IMR-90 (cell line): ENCODE data around the gene STK32A. TPM values are rescaled to one million over a fixed set of nuclear protein-coding genes. Genes with fewer than 3 reads are reported as not detected.

ENCODE experiments used
- ATAC-seq: fragments of 200-7000 bp; cut with Tn5 transposase; 2 replicates; pipeline ENCODE4 v1.9.1; 2020; ENCODE audit warnings: low read depth, mild to moderate bottlenecking, moderate library complexity
- BruUV-seq: library from RNA; stranded (reverse); fragments of 400-500 nt; replicated peaks from 2 replicates; lab custom pipeline; 2021; lab: Mats Ljungman, UMichigan
- CTCF ChIA-PET: fragments of 300-600 bp; formaldehyde crosslinking; extraction: SDS; loops from one replicate; lab custom pipeline; 2021; ENCODE audit warnings: antibody characterized with exemption; lab: Yijun Ruan, JAX
- POLR2A ChIA-PET: fragments of 300-600 bp; sonication (Branson Sonifier 250); formaldehyde crosslinking; loops from one replicate; lab custom pipeline; 2022; ENCODE audit warnings: antibody characterized with exemption; ENCODE audit not compliant: unreplicated experiment; lab: Charles Lee
- DNase-seq: peaks from one replicate; pipeline ENCODE4 v3.0.0; 2013
- H2AFZ ChIP-seq: replicated peaks from 2 replicates; pipeline ENCODE3; 2013; ENCODE audit warnings: low read length, mild to moderate bottlenecking; ENCODE audit not compliant: poor library complexity
- H2AK5ac ChIP-seq: 2 replicates; pipeline ENCODE4 v1.6.1; 2013; ENCODE audit warnings: low read depth, low read length, inconsistent platforms
- H2AK9ac ChIP-seq: replicated peaks from 2 replicates; pipeline ENCODE3; 2013; ENCODE audit warnings: mild to moderate bottlenecking, low read depth, low read length, moderate library complexity; ENCODE audit not compliant: poor library complexity
- H2BK120ac ChIP-seq: 2 replicates; pipeline ENCODE4 v1.6.1; 2013; ENCODE audit warnings: low read depth, low read length, inconsistent platforms
- H2BK15ac ChIP-seq: 3 replicates; pipeline ENCODE4 v1.6.1; 2013; ENCODE audit warnings: low read depth, low read length, inconsistent platforms
- H2BK20ac ChIP-seq: 2 replicates; pipeline ENCODE4 v1.6.1; 2013; ENCODE audit warnings: low read depth, mild to moderate bottlenecking, inconsistent platforms, low read length, moderate library complexity
- H2BK5ac ChIP-seq: 2 replicates; pipeline ENCODE4 v1.6.1; 2013; ENCODE audit warnings: mild to moderate bottlenecking, low read depth, low read length, inconsistent platforms; ENCODE audit not compliant: poor library complexity, severe bottlenecking
- H3K14ac ChIP-seq: replicated peaks from 2 replicates; pipeline ENCODE4 v1.6.1; 2013; ENCODE audit warnings: low read depth, low read length, inconsistent platforms
- H3K18ac ChIP-seq: 2 replicates; pipeline ENCODE4 v1.6.1; 2013; ENCODE audit warnings: low read depth, low read length, control low read depth
- H3K23ac ChIP-seq: 2 replicates; pipeline ENCODE4 v1.6.1; 2013; ENCODE audit warnings: low read depth, low read length, inconsistent platforms
- H3K27ac ChIP-seq: 2 replicates; pipeline ENCODE4 v1.5.1; 2013; ENCODE audit warnings: mild to moderate bottlenecking, control low read depth, low read length; ENCODE audit not compliant: insufficient read depth
- H3K27me3 ChIP-seq: 2 replicates; pipeline ENCODE4 v1.6.1; 2013; ENCODE audit warnings: low read length; ENCODE audit not compliant: control insufficient read depth, insufficient read depth
- H3K36me3 ChIP-seq: 2 replicates; pipeline ENCODE4 v1.6.1; 2013; ENCODE audit warnings: low read length, mixed read lengths; ENCODE audit not compliant: control insufficient read depth, insufficient read depth
- H3K4ac ChIP-seq: 2 replicates; pipeline ENCODE4 v1.6.1; 2013; ENCODE audit warnings: low read depth, low read length, inconsistent platforms
- H3K4me1 ChIP-seq: 2 replicates; pipeline ENCODE4 v1.6.1; 2013; ENCODE audit warnings: low read length, mixed read lengths; ENCODE audit not compliant: control insufficient read depth, insufficient read depth
- H3K4me2 ChIP-seq: 2 replicates; pipeline ENCODE4 v1.6.1; 2013; ENCODE audit warnings: low read depth, mild to moderate bottlenecking, control low read depth, low read length, moderate library complexity
- H3K4me3 ChIP-seq: 2 replicates; pipeline ENCODE4 v1.5.1; 2013; ENCODE audit warnings: low read depth, mild to moderate bottlenecking, control low read depth, low read length, moderate library complexity; ENCODE audit not compliant: insufficient read depth
- H3K56ac ChIP-seq: 2 replicates; pipeline ENCODE4 v1.6.1; 2013; ENCODE audit warnings: low read length, inconsistent platforms; ENCODE audit not compliant: insufficient read depth; ENCODE audit errors: extremely low read depth
- H3K79me1 ChIP-seq, 2 experiments: 2 replicates each; pipeline ENCODE4 v1.6.1; 2013; ENCODE audit warnings: low read length in 2 of 2, inconsistent platforms in 1 of 2, low read depth in 1 of 2
- H3K9ac ChIP-seq: 2 replicates; pipeline ENCODE4 v1.6.1; 2013; ENCODE audit warnings: low read depth, low read length, control low read depth
- H3K9me1 ChIP-seq: 2 replicates; pipeline ENCODE4 v1.6.1; 2013; ENCODE audit warnings: low read length, inconsistent platforms; ENCODE audit not compliant: insufficient read depth
- H3K9me3 ChIP-seq: 2 replicates; pipeline ENCODE4 v1.6.1; 2013; ENCODE audit warnings: low read length; ENCODE audit not compliant: control insufficient read depth, insufficient read depth
- H4K20me1 ChIP-seq: 2 replicates; pipeline ENCODE4 v1.6.1; 2013; ENCODE audit warnings: low read length, inconsistent platforms; ENCODE audit not compliant: insufficient read depth
- H4K5ac ChIP-seq: 2 replicates; pipeline ENCODE4 v1.6.1; 2013; ENCODE audit warnings: mild to moderate bottlenecking, low read depth, low read length, control low read depth
- H4K8ac ChIP-seq, 2 experiments: 2 replicates each; pipeline ENCODE4 v1.6.1; 2013; ENCODE audit warnings: low read depth in 2 of 2, low read length in 2 of 2, control low read depth in 1 of 2, inconsistent platforms in 1 of 2
- H4K91ac ChIP-seq: 2 replicates; pipeline ENCODE4 v1.6.1; 2013; ENCODE audit warnings: low read depth, low read length, inconsistent platforms; ENCODE audit not compliant: insufficient read depth
- BHLHE40 ChIP-seq: fragments of 150-350 bp; IDR thresholded peaks from 2 replicates; pipeline ENCODE4 v1.6.1; 2016; ENCODE audit warnings: mild to moderate bottlenecking, low read depth, low read length
- CEBPB ChIP-seq: IDR thresholded peaks from 2 replicates; pipeline ENCODE4 v1.6.1; 2012; ENCODE audit warnings: low read depth, low read length, improper control_type of control experiment
- CHD1 ChIP-seq: IDR thresholded peaks from 2 replicates; pipeline ENCODE4 v1.6.1; 2012; ENCODE audit warnings: low read depth, low read length, improper control_type of control experiment
- CTCF ChIP-seq: conservative IDR thresholded peaks from 2 replicates; pipeline ENCODE4 v1.5.1; 2012; ENCODE audit warnings: mild to moderate bottlenecking, low read depth, low read length, improper control_type of control experiment
- ELK1 ChIP-seq: fragments of 150-350 bp; IDR thresholded peaks from 2 replicates; pipeline ENCODE4 v1.6.1; 2016; ENCODE audit warnings: low read depth, mild to moderate bottlenecking, low read length, moderate library complexity, borderline replicate concordance
- FOS ChIP-seq: fragments of 150-350 bp; IDR thresholded peaks from 2 replicates; pipeline ENCODE4 v1.6.1; 2016; ENCODE audit warnings: low read depth, low read length
- MAFK ChIP-seq: IDR thresholded peaks from 2 replicates; pipeline ENCODE4 v1.6.1; 2012; ENCODE audit warnings: low read depth, low read length, improper control_type of control experiment
- MAZ ChIP-seq: IDR thresholded peaks from 2 replicates; pipeline ENCODE4 v1.6.1; 2012; ENCODE audit warnings: low read depth, mild to moderate bottlenecking, low read length, improper control_type of control experiment, moderate library complexity, borderline replicate concordance
- MXI1 ChIP-seq: IDR thresholded peaks from 2 replicates; pipeline ENCODE4 v1.6.1; 2012; ENCODE audit warnings: low read depth, mild to moderate bottlenecking, low read length, moderate library complexity, borderline replicate concordance
- NFE2L2 ChIP-seq: fragments of 150-350 bp; IDR thresholded peaks from 2 replicates; pipeline ENCODE4 v1.6.1; 2016; ENCODE audit warnings: low read depth, mild to moderate bottlenecking, low read length
- POLR2A ChIP-seq: IDR thresholded peaks from 2 replicates; pipeline ENCODE4 v1.6.1; 2012; ENCODE audit warnings: mild to moderate bottlenecking, low read depth, low read length
- RAD21 ChIP-seq: IDR thresholded peaks from 2 replicates; pipeline ENCODE4 v1.6.1; 2012; ENCODE audit warnings: low read length, improper control_type of control experiment
- RCOR1 ChIP-seq: IDR thresholded peaks from 2 replicates; pipeline ENCODE4 v1.6.1; 2012; ENCODE audit warnings: mild to moderate bottlenecking, low read length, improper control_type of control experiment; ENCODE audit not compliant: insufficient replicate concordance
- RFX5 ChIP-seq: IDR thresholded peaks from 2 replicates; pipeline ENCODE4 v1.8.0; 2012; ENCODE audit warnings: low read depth, mild to moderate bottlenecking, low read length, moderate library complexity
- SMC3 ChIP-seq: fragments of 150-350 bp; IDR thresholded peaks from 2 replicates; pipeline ENCODE4 v1.6.1; 2016; ENCODE audit warnings: low read depth, mild to moderate bottlenecking, antibody characterized with exemption, low read length, moderate library complexity
- USF2 ChIP-seq: fragments of 150-350 bp; IDR thresholded peaks from 2 replicates; pipeline ENCODE4 v1.6.1; 2017; ENCODE audit warnings: mild to moderate bottlenecking, antibody characterized with exemption, low read length, low read depth
- WGBS, 2 experiments: methylation state at CpG; one replicate each; pipeline versions ENCODE4 v1.1.5 to v1.1.7; 2013; ENCODE audit warnings: missing lambda C conversion rate in 2 of 2; ENCODE audit not compliant: insufficient read length in 1 of 2; ENCODE audit errors: extremely low coverage in 2 of 2; 5-methylcytosine and 5-hydroxymethylcytosine counted together
- dilution Hi-C: fragments of 300-500 bp; cut with HindIII; formaldehyde crosslinking; loops from one replicate; pipeline ENCODE4 v1.14.3; 2018; ENCODE audit warnings: low sequenced_read_pairs; ENCODE audit not compliant: unreplicated experiment
- in situ Hi-C: fragments of 300-500 bp; cut with MboI; formaldehyde crosslinking; loops from 3 replicates; pipeline ENCODE4 v1.14.3; 2019; ENCODE audit warnings: low sequenced_read_pairs, inconsistent platforms, mixed read lengths
- intact Hi-C: fragments of 100-400 bp; cut with micrococcal nuclease; formaldehyde crosslinking; loops from 2 replicates; pipeline ENCODE4 v1.10.0; 2022
- polyA plus RNA-seq, 3 experiments: library from polyadenylated mRNA; depleted of rRNA; stranded (reverse); fragments of >200 nt; gene quantifications; 2 replicates each; pipeline ENCODE4 v1.2.3, GENCODE V29; 2012; ENCODE audit warnings: low replicate concordance in 1 of 3
- total RNA-seq: library from RNA; depleted of rRNA; stranded (reverse); fragments of >200 nt; gene quantifications from 2 replicates; pipeline ENCODE4 v1.2.3, GENCODE V29; 2012

STK32A gene
- total and polyA plus RNA-seq, 2 of the 4 experiments (the other 2 are of a cell fraction), result 0.12 to 0.18 TPM

GRCh38 chr5:147339313-147339712 is 104.5 kb downstream of the STK32A start:
- Histone ChIP-seq H2BK20ac (no peak overlapping the region), H4K20me1 (no peaks in the 10 kb centered on the region), H3K4me2 (no peak overlapping the region), H3K18ac (no peak overlapping the region), H3K79me1 (no peaks in the 10 kb centered on the region), H3K9me3 (no peaks in the 10 kb centered on the region), H3K23ac (no peak overlapping the region), H4K8ac (no peak overlapping the region), H3K14ac (no peak overlapping the region), H2AFZ (no peak overlapping the region), H3K36me3 (no peaks in the 10 kb centered on the region), H2AK9ac (no peak overlapping the region), H2BK15ac (no peak overlapping the region), H3K27ac (no peak overlapping the region), H3K27me3 (peaks cover 2% of the 10 kb centered on the region; the same call in 1 of the 2 replicates), H2BK5ac (no peak overlapping the region), H2AK5ac (no peak overlapping the region), H3K9me1 (no peaks in the 10 kb centered on the region), H4K5ac (no peak overlapping the region), H3K4me1 (no peaks in the 10 kb centered on the region), H3K4me3 (no peak overlapping the region), H4K91ac (no peak overlapping the region), H3K56ac (no peak overlapping the region), H3K9ac (no peak overlapping the region), H2BK120ac (no peak overlapping the region), H3K4ac (no peak overlapping the region)
- TF ChIP-seq MXI1, result no peak
- no peak for TF ChIP-seq BHLHE40
- TF ChIP-seq RCOR1, result no peak
- TF ChIP-seq MAZ, result no peak
- no peak for TF ChIP-seq SMC3
- no peak for TF ChIP-seq CHD1
- no peak for TF ChIP-seq CEBPB
- TF ChIP-seq CTCF, result no peak
- no peak for TF ChIP-seq FOS
- TF ChIP-seq NFE2L2, result no peak
- no peak for TF ChIP-seq RFX5
- TF ChIP-seq RAD21, result no peak
- TF ChIP-seq ELK1, result no peak
- no peak for TF ChIP-seq MAFK
- TF ChIP-seq POLR2A, result no peak
- TF ChIP-seq USF2, result no peak
- CTCF ChIA-PET, result no interaction called here
- no TSS peak for BruUV-seq
- intact Hi-C loops (no loop called here), in situ Hi-C loops (no loop called here), dilution Hi-C loops (no loop called here)
- 50% methylated on average over 1 of the region's 4 CpGs; no CpG with 5 or more reads in 1 of the 2 experiments for WGBS, 2 experiments
- DNase-seq, result no peak
- ATAC-seq, result no peak
- POLR2A ChIA-PET, result no interaction called here
